D721Med (cell line): ENCODE measurements around the gene GALNT10.

ENCODE experiments used
- DNase-seq: peaks from one replicate; pipeline ENCODE4 v3.0.0; 2011; ENCODE audit warnings: low spot score; ENCODE audit not compliant: insufficient read length
- FAIRE-seq: peaks from 2 replicates; lab custom pipeline; 2011; peaks lifted over from hg19 to GRCh38; lab: Jason Lieb, UNC
- TF ChIP-seq, protein P1 (sequence below): IDR thresholded peaks from 2 replicates; pipeline ENCODE4 v1.5.1; 2012; ENCODE audit warnings: mild to moderate bottlenecking, control low read depth; ENCODE audit not compliant: insufficient read depth; ENCODE audit errors: missing control alignments

Gene GALNT10

DNA sequence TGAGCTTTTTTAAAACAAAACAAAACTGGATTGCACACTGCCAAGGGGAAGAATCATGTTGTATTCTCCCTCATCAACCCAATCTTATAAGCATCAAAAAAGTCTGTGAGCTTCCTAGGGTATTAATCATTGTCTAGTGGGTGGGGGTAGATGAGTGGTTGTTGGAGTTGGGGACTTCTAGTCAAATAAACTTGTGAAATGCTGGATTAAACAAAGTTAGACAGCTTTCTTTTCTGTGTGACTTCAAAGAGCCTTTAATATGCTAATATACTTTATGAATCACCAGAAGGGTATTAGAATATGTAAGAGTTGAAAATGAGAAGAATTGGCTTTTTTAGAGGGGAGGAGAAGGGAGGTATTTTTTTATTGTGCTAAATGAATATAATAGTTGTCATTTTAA lies 87.7 kb downstream of the GALNT10 start:
- no peak for FAIRE-seq
- TF ChIP-seq, protein P1, sequence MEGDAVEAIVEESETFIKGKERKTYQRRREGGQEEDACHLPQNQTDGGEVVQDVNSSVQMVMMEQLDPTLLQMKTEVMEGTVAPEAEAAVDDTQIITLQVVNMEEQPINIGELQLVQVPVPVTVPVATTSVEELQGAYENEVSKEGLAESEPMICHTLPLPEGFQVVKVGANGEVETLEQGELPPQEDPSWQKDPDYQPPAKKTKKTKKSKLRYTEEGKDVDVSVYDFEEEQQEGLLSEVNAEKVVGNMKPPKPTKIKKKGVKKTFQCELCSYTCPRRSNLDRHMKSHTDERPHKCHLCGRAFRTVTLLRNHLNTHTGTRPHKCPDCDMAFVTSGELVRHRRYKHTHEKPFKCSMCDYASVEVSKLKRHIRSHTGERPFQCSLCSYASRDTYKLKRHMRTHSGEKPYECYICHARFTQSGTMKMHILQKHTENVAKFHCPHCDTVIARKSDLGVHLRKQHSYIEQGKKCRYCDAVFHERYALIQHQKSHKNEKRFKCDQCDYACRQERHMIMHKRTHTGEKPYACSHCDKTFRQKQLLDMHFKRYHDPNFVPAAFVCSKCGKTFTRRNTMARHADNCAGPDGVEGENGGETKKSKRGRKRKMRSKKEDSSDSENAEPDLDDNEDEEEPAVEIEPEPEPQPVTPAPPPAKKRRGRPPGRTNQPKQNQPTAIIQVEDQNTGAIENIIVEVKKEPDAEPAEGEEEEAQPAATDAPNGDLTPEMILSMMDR, result no peak

DNA sequence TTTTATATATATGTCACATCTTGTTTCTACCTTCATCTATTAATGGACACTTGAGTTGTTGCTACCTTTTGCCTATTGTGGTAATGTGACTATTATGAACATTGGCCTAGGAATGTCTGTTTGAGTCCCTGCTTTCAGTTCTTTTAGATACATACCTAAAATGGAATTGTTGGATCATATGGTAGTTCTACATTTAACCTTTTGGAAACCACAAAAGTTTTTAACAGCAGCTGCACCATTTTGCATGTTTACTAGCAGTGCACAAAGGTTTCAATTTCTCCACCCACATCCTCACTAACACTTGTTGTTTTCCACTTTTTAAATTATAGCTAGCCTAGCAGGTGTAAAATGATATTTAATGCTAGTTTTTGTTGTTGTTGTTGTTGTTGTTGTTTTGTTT lies 88.4 kb downstream of the GALNT10 start:
- TF ChIP-seq, protein P1, result no peak
- no peak for FAIRE-seq

More for the DNA sequence above, 87.7 kb downstream of the GALNT10 start:
- DNase-seq, result no peak

DNA sequence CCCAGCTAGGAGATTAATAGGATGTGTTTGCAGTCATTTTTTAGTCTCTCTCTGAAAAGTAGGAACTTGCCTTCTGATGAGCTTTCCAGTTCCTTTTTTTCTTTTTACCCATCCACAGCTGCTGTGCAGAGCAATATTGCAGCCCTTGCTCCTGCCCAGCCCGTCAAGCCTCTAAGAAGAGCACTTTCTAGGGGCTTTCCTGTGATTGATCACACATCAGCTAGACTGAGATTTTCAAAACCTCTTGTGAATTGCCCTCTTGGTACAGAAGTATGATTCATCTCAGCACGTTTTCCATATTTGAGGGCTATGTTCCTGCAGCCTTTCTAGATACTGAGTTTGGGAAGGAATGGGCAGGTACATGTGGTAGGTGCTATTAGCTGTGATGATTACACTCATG lies 93.9 kb downstream of the GALNT10 start:
- DNase-seq, result no peak
- no peak for FAIRE-seq
- TF ChIP-seq, protein P1, result no peak

More for the DNA sequence above, 88.4 kb downstream of the GALNT10 start:
- no peak for DNase-seq

DNA sequence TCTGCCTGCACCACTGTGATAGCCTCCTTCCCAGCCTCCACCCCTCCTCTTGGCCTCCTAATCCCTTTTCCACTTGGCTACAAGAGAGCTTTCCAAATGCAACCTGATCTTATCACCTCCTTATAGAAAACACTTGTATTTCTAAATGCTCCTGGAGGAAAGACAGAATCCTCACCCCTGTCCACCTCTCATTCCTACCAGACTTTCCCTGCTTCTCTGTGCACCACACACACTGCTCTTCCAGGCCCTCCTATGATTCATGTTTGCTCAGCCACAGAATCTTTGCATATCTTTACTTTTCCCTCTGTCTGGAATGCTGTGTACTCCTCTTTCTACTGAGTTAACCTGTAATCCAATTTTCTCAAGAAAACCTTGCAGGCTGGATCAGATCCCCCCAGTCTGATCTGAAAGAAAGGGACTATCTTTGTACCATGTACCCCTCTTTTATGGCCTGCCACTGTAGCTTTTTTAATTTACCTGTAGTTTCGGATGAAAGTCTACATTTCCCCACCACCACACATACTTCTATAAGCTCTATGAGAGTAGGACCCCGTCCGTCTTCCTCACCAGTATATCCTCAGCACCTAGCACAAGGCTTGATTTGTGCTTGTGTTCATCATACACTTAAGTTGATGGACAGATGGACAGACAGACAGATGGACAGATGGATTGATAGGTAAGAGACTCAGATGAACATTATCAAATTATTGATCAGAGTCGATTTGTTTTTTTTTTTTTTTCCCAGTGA lies 95.3 kb downstream of the GALNT10 start:
- no peak for FAIRE-seq

DNA sequence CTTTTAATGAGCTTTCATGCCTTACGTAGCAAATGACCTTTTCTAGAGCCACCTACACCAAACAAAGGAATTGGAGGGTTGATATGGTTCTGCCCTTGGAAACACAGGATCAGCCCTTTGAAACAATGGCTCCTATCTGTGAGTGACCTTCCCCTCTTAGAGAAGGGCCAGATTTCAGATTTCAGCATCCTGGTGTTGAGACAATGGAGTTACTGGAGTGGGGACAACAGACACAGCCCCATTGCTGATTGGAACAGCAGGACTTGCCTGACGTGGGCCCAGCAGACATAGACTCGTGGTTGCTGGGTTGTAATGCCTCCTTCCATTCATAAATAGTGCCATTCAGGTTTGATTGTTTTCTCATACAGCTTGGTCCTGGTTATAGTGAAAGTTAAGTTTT lies 96.0 kb downstream of the GALNT10 start:
- no peak for DNase-seq
- TF ChIP-seq, protein P1, result no peak
- FAIRE-seq, result no peak

More for the DNA sequence above, 95.3 kb downstream of the GALNT10 start:
- no peak for DNase-seq
- TF ChIP-seq, protein P1, result no peak

DNA sequence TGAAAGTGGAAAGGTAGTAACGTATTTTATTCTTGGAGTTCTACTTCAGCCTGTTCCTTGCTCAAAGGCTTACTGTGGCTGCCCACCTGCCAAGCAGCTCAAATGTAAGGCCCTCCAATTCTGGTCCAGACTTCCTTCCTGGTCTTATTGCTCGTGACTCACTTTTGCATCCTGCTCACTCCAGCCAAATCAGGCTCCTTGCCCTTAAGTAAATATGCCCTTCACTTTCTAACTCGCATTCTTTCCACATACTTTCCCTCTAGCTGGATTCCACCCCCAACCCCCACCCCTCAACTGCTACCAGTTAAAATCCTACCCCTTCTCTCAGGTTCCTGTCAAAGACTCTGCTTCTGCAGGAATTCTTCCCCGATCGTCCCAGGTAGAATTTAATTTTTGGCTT lies 96.6 kb downstream of the GALNT10 start:
- TF ChIP-seq, protein P1, result no peak
- no peak for DNase-seq
- no peak for FAIRE-seq

DNA sequence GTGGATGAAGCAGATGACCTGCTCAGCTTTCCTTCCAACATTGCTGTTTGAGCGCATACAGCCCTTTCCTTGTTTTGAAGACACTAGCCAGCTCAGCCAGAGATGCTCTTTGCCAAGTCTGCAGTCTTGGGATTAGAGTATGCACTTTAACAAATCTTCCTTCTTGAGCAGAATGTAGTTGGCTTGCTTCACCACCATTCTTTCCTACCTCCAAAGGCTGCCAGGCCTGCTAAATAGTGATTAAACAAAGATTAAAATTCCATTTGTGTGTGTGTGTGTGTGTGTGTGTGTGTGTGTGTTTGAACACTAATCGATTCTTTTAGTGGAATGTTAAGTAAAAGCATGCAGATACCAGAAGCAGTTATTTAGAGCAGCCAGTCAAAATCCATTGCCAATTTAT lies 97.6 kb downstream of the GALNT10 start:
- no peak for DNase-seq
- TF ChIP-seq, protein P1, result no peak
- FAIRE-seq, result no peak
